ENCODE measurements around the gene NRN1L. TPM values are rescaled to one million over a fixed set of nuclear protein-coding genes. Genes with fewer than 3 reads are reported as not detected.
A peak's percentile ranks its signal among the peaks of the same experiment; 100 is the strongest.
"Not testable (repeated sequence)": the region's sequence is repeated elsewhere in the genome, so short reads cannot be mapped to it uniquely, and the experiment has no call there.

The NRN1L gene
- total RNA-seq: 0.69 and 1.4 TPM in 2 replicates

- ChIA-PET POLR2A (interaction anchor here (0.6 to 1.1 kb wide), 2 partner anchors 11 to 99 kb away, joined by 3 read pairs; partner anchors contain the start of gene EDC4), CTCF (interaction anchor here (0.9 to 5.8 kb wide), 17 partner anchors 7 to 393 kb away, joined by 3 to 79 read pairs (median 5); partner anchors contain the start of genes DDX28 and DUS2)
- ATAC-seq (ENCODE audit: low read depth) (no peak), DNase-seq (no peak)
- Mint-ChIP-seq H3K4me1 (no peaks in the 10 kb centered on the region), H3K27ac (no peak within 1 kb of the TSS), H3K4me3 (no peak within 1 kb of the TSS), H3K9me3 (no peaks in the 10 kb centered on the region), H3K27me3 (no peaks in the 10 kb centered on the region), H3K36me3 (ENCODE audit: low read depth) (peaks cover 58% of the 10 kb centered on the region)
- TF ChIP-seq, protein P1, sequence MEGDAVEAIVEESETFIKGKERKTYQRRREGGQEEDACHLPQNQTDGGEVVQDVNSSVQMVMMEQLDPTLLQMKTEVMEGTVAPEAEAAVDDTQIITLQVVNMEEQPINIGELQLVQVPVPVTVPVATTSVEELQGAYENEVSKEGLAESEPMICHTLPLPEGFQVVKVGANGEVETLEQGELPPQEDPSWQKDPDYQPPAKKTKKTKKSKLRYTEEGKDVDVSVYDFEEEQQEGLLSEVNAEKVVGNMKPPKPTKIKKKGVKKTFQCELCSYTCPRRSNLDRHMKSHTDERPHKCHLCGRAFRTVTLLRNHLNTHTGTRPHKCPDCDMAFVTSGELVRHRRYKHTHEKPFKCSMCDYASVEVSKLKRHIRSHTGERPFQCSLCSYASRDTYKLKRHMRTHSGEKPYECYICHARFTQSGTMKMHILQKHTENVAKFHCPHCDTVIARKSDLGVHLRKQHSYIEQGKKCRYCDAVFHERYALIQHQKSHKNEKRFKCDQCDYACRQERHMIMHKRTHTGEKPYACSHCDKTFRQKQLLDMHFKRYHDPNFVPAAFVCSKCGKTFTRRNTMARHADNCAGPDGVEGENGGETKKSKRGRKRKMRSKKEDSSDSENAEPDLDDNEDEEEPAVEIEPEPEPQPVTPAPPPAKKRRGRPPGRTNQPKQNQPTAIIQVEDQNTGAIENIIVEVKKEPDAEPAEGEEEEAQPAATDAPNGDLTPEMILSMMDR (IDR thresholded peaks at IDR 0.05): no peak
- intact Hi-C loops (cut with micrococcal nuclease): no loop called here
Observed at GRCh38 chr16:67884684-67885083, at the start of gene NRN1L. Gene NRN1L (plus strand): TSS chr16:67884885. CDS start chr16:67884904, 19 bp downstream.

DNA sequence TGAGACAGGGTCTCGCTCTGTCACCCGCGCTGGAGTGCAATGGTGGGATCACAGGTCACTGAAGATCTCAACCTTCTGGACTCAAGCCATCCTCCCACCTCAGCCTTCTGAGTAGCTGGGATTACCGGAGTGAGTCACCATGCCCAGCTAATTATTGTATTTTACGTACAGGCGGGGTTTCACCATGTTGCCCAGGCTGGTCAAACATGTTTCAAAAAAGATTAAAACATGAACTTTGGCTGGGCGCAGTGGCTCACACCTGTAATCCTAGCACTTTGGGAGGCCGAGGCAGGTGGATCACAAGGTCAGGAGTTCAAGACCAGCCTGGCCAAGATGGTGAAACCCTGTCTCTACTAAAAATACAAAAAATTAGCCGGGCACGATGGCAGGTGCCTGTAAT is 47.5 kb upstream of the NRN1L start:
- DNase-seq; H3K36me3 Mint-ChIP-seq (ENCODE audit: low read depth); ATAC-seq (ENCODE audit: low read depth); H3K27me3 Mint-ChIP-seq; intact Hi-C loops (cut with micrococcal nuclease); H3K4me3 Mint-ChIP-seq; H3K27ac Mint-ChIP-seq; H3K9me3 Mint-ChIP-seq: not testable (repeated sequence)
- ChIA-PET POLR2A (interaction anchor here (1.3 kb wide), 1 partner anchor 30 kb away, joined by 3 read pairs; the partner anchor contains the start of gene TSNAXIP1), CTCF (interaction anchor here (1.1 kb wide), 1 partner anchor 20 kb away, joined by 3 read pairs; no protein-coding TSS in a partner anchor)
- peaks cover 19% of the 10 kb centered on the region for H3K4me1 Mint-ChIP-seq

DNA sequence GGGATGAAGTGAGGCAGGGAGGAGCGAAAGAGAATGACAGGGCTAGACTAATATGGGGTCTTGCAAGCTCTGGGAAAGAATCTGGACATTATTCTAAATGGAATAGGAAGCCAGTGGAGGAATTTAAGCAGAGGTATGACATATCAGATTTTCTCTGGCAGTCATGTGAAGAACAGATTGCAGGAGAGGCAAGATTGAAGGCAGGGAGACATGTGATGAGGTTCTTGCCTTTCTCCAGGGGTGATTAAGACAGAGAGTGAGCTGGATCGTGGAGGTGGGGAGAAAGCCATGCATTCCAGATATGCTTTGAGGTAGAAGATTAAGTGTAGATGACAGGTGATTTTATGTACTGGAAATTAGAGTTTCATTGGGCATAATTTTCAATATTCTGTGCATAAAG is 46.9 kb upstream of the NRN1L start:
- Mint-ChIP-seq H3K27ac (no peak overlapping the region), H3K4me3 (no peak overlapping the region), H3K27me3 (no peaks in the 10 kb centered on the region), H3K9me3 (no peaks in the 10 kb centered on the region), H3K36me3 (ENCODE audit: low read depth) (no peaks in the 10 kb centered on the region), H3K4me1 (peaks cover 18% of the 10 kb centered on the region)
- CTCF ChIA-PET: no interaction called here
- POLR2A ChIA-PET: interaction anchor here (0.7 kb wide), 1 partner anchor 45 kb away, joined by 4 read pairs; no protein-coding TSS in a partner anchor
- DNase-seq (no peak), ATAC-seq (ENCODE audit: low read depth) (no peak)
- intact Hi-C loops (cut with micrococcal nuclease): no loop called here
- TF ChIP-seq, protein P1 (IDR thresholded peaks at IDR 0.05): no peak

DNA sequence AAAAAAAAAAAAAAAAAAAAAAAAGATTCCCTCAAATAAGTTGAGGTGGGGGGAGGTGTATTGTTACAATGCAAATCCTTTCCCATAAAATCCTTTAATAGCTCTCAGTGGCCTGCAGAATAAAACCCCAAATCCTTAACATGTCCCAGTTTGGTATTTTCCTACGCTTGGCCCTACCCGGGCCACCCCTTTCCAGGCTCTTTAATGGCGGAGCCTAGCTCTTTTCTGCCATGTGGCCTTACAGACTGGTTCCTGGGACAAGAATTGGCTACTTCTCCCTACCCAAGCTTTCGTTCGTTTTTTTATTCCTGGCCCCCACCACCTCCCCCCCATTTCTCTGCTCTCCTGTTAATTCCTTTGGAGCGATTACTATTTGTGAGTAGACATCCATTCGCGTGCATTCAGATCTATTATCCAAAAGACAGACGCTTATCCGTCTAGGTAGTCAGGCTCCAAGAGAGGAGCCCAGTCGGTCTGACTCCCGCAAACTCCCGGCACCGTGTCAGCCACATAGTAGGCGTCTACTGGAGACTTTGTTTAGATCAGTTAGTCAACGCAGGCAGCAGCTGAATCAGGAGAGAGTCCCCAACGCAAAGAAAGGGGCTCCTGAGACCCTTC is 43.4 kb upstream of the NRN1L start:
- Mint-ChIP-seq H3K27ac (peak overlapping the region; percentile 95), H3K9me3 (no peaks in the 10 kb centered on the region), H3K4me3 (peak overlapping the region; percentile 95), H3K27me3 (no peaks in the 10 kb centered on the region), H3K36me3 (ENCODE audit: low read depth) (peaks cover 4% of the 10 kb centered on the region), H3K4me1 (peaks cover 43% of the 10 kb centered on the region)
- CTCF ChIA-PET: interaction anchor here (1.2 kb wide), 1 partner anchor 24 kb away, joined by 4 read pairs; no protein-coding TSS in a partner anchor
- POLR2A ChIA-PET: no interaction called here
- ATAC-seq (ENCODE audit: low read depth) (no peak), DNase-seq (no peak)
- TF ChIP-seq, protein P1 (IDR thresholded peaks at IDR 0.05): no peak
- intact Hi-C loops (cut with micrococcal nuclease): no loop called here

GRCh38 chr16:67841816-67842508 is 42.7 kb upstream of the NRN1L start, which contains the start of gene THAP11:
Gene THAP11 (plus strand): TSS chr16:67842320. CDS start chr16:67842555, 235 bp downstream.
- ChIA-PET CTCF (interaction anchor here (1.2 kb wide), 1 partner anchor 25 kb away, joined by 4 read pairs; no protein-coding TSS in a partner anchor), POLR2A (no interaction called here)
- TF ChIP-seq, protein P1 (IDR thresholded peaks at IDR 0.05): peak; percentile 38
- Mint-ChIP-seq H3K9me3 (no peaks in the 10 kb centered on the region), H3K4me3 (peak within 1 kb of the TSS; percentile 95), H3K4me1 (peaks cover 43% of the 10 kb centered on the region), H3K27me3 (no peaks in the 10 kb centered on the region), H3K36me3 (ENCODE audit: low read depth) (peaks cover 4% of the 10 kb centered on the region), H3K27ac (peak within 1 kb of the TSS; percentile 95)
- intact Hi-C loops (cut with micrococcal nuclease): loop anchor here (1.0 kb wide), 7 partner anchors 9 to 243 kb away; partner anchors contain the start of genes EDC4, GFOD2, NFATC3 and PSKH1
- ATAC-seq (ENCODE audit: low read depth) (peak; percentile 54), DNase-seq (peak; percentile 95)
